Mammary epithelial cell (primary cell): ENCODE data around the gene FARS2.

Experiments used
- CTCF ChIP-seq, 2 donors: IDR thresholded peaks in 1 of 2; conservative IDR thresholded peaks in 1 of 2; 2 replicates each; pipeline ENCODE4 v1.5.1; 2011 to 2012; ENCODE audit warnings: inconsistent platforms in 2 of 2, low read length in 2 of 2, mild to moderate bottlenecking in 2 of 2, control low read depth in 1 of 2, low read depth in 1 of 2; ENCODE audit not compliant: insufficient read depth in 1 of 2; ENCODE audit errors: extremely low read depth in 1 of 2
- EZH2 ChIP-seq: IDR thresholded peaks from 2 replicates; pipeline ENCODE4 v1.6.1; 2012; ENCODE audit warnings: low read length, inconsistent platforms, borderline replicate concordance

GRCh38 chr6:5781019-5781418 lies 519.7 kb downstream of the FARS2 start:
- no peak for TF ChIP-seq CTCF (conservative IDR thresholded peaks at IDR 0.05 in 1 of 2, IDR thresholded peaks at IDR 0.05 in 1 of 2; ENCODE audit: extremely low read depth in 1 of 2, insufficient read depth in 1 of 2, low read depth in 1 of 2, low read length in 2 of 2)
- TF ChIP-seq EZH2: no peak
